ENCODE results near the gene RTP5. TPM values are rescaled to one million over a fixed set of nuclear protein-coding genes. Genes with fewer than 3 reads are reported as not detected.

RTP5 gene
- total RNA-seq, 2 donors from 2014 or later, result not detected

DNA sequence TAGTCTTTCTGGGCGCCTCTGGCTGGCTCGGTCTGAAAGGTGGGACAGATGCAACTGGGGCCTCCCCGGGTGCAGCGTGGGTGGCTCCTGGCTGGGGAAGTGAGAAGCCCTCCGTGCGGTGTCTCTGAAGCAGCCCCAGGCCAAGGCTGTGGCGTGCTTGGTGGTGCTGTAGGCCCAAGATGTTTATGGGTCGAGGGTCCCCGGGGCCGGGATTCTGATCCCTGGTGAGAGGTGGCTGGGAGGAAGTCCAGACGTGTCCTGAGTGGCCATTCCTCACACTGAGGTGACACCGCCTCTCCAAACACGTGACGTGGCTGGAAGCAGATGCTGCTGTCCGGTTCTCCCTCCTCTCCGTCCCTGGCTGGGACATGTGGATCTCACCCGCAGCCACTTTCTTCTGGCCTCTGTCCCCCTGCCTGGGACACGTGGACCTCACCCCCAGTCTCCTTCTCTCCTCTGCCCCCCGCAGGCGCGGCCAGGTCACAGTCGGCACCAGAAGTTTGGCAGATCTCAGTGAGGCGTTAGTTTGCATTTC is 12.6 kb downstream of the RTP5 start:
- Histone ChIP-seq H3K4me3 (ENCODE audit: low read length) (peak overlapping the region; percentile 80), H3K9ac (ENCODE audit: extremely low read depth, low read length, poor library complexity, severe bottlenecking) (no peak overlapping the region), H3K27ac (ENCODE audit: low read depth, low read length) (no peak overlapping the region), H3K27me3 (ENCODE audit: control insufficient read depth, insufficient read depth, low read length, poor library complexity, severe bottlenecking) (no peaks in the 10 kb centered on the region), H3K4me1 (ENCODE audit: control insufficient read depth, insufficient read depth, low read length) (no peaks in the 10 kb centered on the region), H3K36me3 (ENCODE audit: control insufficient read depth, insufficient read depth, low read length) (no peaks in the 10 kb centered on the region), H3K9me3 (ENCODE audit: control insufficient read depth, low read length) (no peaks in the 10 kb centered on the region)
- Mint-ChIP-seq H3K4me3 (peak overlapping the region; percentile 62), H3K27me3 (ENCODE audit: insufficient read depth) (no peaks in the 10 kb centered on the region), H3K27ac (no peak overlapping the region), H3K4me1 (peaks cover 9% of the 10 kb centered on the region), H3K36me3 (ENCODE audit: low read depth) (peaks cover 9% of the 10 kb centered on the region), H3K9me3 (no peaks in the 10 kb centered on the region)
- peak; percentile 73 for DNase-seq
- 73 to 83% methylated on average over 9 to 23 of the region's 23 CpGs for WGBS, 2 experiments (ENCODE audit: insufficient coverage in 1 of 2, insufficient read length in 1 of 2)
- TF ChIP-seq, protein P1, sequence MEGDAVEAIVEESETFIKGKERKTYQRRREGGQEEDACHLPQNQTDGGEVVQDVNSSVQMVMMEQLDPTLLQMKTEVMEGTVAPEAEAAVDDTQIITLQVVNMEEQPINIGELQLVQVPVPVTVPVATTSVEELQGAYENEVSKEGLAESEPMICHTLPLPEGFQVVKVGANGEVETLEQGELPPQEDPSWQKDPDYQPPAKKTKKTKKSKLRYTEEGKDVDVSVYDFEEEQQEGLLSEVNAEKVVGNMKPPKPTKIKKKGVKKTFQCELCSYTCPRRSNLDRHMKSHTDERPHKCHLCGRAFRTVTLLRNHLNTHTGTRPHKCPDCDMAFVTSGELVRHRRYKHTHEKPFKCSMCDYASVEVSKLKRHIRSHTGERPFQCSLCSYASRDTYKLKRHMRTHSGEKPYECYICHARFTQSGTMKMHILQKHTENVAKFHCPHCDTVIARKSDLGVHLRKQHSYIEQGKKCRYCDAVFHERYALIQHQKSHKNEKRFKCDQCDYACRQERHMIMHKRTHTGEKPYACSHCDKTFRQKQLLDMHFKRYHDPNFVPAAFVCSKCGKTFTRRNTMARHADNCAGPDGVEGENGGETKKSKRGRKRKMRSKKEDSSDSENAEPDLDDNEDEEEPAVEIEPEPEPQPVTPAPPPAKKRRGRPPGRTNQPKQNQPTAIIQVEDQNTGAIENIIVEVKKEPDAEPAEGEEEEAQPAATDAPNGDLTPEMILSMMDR (conservative IDR thresholded peaks at IDR 0.05), result peak; percentile 32

DNA sequence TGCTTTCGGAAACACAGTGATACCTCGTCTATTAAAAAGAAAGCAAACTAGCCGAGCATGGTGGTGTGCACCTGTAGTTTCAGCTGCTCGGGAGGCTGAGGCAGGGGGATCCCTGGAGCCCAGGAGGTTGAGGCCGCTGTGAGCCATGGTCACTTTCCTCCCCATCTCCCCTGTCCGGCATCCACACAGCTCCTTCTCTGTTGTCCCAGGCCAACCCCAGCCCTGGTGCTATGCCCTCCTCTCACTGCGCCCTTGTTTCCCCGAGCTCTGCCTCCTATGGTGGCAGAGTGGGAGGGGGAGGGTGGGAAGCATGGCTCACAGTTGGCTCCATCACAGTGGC is 15.4 kb downstream of the RTP5 start:
- Mint-ChIP-seq H3K36me3 (ENCODE audit: low read depth) (peaks cover 9% of the 10 kb centered on the region), H3K27me3 (ENCODE audit: insufficient read depth) (no peaks in the 10 kb centered on the region), H3K4me3 (no peak overlapping the region), H3K27ac (no peak overlapping the region), H3K9me3 (peaks cover 9% of the 10 kb centered on the region), H3K4me1 (peaks cover 9% of the 10 kb centered on the region)
- no peak overlapping the region for H3K9ac ChIP-seq (ENCODE audit: extremely low read depth, low read length, poor library complexity, severe bottlenecking)
- no peaks in the 10 kb centered on the region for H3K36me3 ChIP-seq (ENCODE audit: control insufficient read depth, insufficient read depth, low read length)
- no peaks in the 10 kb centered on the region for H3K4me1 ChIP-seq (ENCODE audit: control insufficient read depth, insufficient read depth, low read length)
- no peak for DNase-seq
- TF ChIP-seq, protein P1 (conservative IDR thresholded peaks at IDR 0.05), result no peak
- no peak overlapping the region for H3K4me3 ChIP-seq (ENCODE audit: low read length)
- WGBS, 2 experiments (ENCODE audit: insufficient coverage in 1 of 2, insufficient read length in 1 of 2), result 93 to 100% methylated on average over 2 to 8 of the region's 8 CpGs
- no peak overlapping the region for H3K27ac ChIP-seq (ENCODE audit: low read depth, low read length)
- peaks cover 3% of the 10 kb centered on the region for H3K9me3 ChIP-seq (ENCODE audit: control insufficient read depth, low read length)
- no peaks in the 10 kb centered on the region for H3K27me3 ChIP-seq (ENCODE audit: control insufficient read depth, insufficient read depth, low read length, poor library complexity, severe bottlenecking)

DNA sequence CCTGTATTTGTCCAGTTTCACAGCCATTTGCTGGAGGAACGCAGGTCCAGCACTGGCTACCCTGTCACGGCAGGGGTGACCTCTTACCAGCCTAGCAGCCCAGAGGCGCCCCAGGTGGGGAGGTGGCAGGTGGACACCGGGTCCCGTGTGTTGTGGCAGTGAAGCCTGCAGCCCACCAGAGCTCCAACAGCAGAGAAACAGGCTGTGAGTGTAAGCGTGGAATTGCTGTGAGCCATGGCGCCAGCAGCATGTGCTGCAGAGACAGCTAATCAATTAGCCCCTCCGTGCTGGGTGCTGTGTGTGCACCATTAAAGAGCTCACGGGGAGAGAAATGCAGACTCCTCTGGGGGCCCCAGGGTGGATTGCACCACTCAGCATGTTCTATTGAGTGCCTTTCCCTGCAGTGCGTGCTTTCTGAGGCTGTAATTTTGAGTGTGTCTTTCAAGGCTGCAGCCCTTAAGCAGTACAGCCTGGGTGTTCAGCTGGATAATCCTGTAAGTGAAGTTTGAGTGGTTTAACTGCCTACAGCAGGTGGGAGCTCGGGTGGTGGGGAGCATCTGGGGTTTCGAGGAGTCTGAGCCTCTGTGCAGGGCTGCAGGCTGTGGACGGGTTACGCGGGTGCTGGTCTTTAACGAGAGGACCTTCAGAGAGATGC is 15.9 kb downstream of the RTP5 start:
- no peak overlapping the region for H3K27ac ChIP-seq (ENCODE audit: low read depth, low read length)
- peaks cover 9% of the 10 kb centered on the region for H3K9me3 Mint-ChIP-seq

More for the DNA sequence above, 15.9 kb downstream of the RTP5 start:
- peaks cover 3% of the 10 kb centered on the region for H3K9me3 ChIP-seq (ENCODE audit: control insufficient read depth, low read length)
- no peaks in the 10 kb centered on the region for H3K27me3 ChIP-seq (ENCODE audit: control insufficient read depth, insufficient read depth, low read length, poor library complexity, severe bottlenecking)
- no peaks in the 10 kb centered on the region for H3K27me3 Mint-ChIP-seq (ENCODE audit: insufficient read depth)
- no peak overlapping the region for H3K4me3 ChIP-seq (ENCODE audit: low read length)
- H3K27ac Mint-ChIP-seq, result no peak overlapping the region
- WGBS, 2 experiments (ENCODE audit: insufficient coverage in 1 of 2, insufficient read length in 1 of 2), result 91 to 92% methylated on average over 15 to 16 of the region's 16 CpGs
- peaks cover 9% of the 10 kb centered on the region for H3K36me3 Mint-ChIP-seq (ENCODE audit: low read depth)
- H3K36me3 ChIP-seq (ENCODE audit: control insufficient read depth, insufficient read depth, low read length), result no peaks in the 10 kb centered on the region
- no peak overlapping the region for H3K9ac ChIP-seq (ENCODE audit: extremely low read depth, low read length, poor library complexity, severe bottlenecking)
- DNase-seq, result no peak
- H3K4me3 Mint-ChIP-seq, result no peak overlapping the region
- TF ChIP-seq, protein P1 (conservative IDR thresholded peaks at IDR 0.05), result no peak
- H3K4me1 ChIP-seq (ENCODE audit: control insufficient read depth, insufficient read depth, low read length), result no peaks in the 10 kb centered on the region
- H3K4me1 Mint-ChIP-seq, result peaks cover 9% of the 10 kb centered on the region

All from endodermal cell (in vitro differentiated cells).